PC-9 (cell line): ENCODE results near the gene ETFA. TPM values are rescaled to one million over a fixed set of nuclear protein-coding genes. Genes with fewer than 3 reads are reported as not detected.

Experiments
- BruUV-seq: library from RNA; stranded (reverse); fragments of 400-500 nt; replicated peaks from 2 replicates; lab custom pipeline; 2021; lab: Mats Ljungman, UMichigan
- CTCF ChIA-PET: fragments of 300-600 bp; sonication (Branson Sonifier 250); formaldehyde crosslinking; loops from one replicate; lab custom pipeline; 2022; ENCODE audit warnings: antibody characterized with exemption; lab: Charles Lee
- POLR2A ChIA-PET: fragments of 300-600 bp; sonication (Branson Sonifier 250); formaldehyde crosslinking; loops from one replicate; lab custom pipeline; 2022; ENCODE audit warnings: antibody characterized with exemption; ENCODE audit not compliant: unreplicated experiment; lab: Charles Lee
- DNase-seq, 2 experiments: peaks; one replicate each; pipeline versions ENCODE4 v3.0.0 to v3.0.0-alpha.2; 2015 to 2022; ENCODE audit warnings: mixed read lengths in 1 of 2
- H2AFZ ChIP-seq: fragments of 200-600 bp; sonication (generic); 2 replicates; pipeline ENCODE4 v1.8.1; 2017; ENCODE audit warnings: antibody characterized with exemption
- H3F3A ChIP-seq: fragments of 200-600 bp; sonication (generic); 2 replicates; pipeline ENCODE4 v1.8.1; 2017; ENCODE audit warnings: antibody characterized with exemption, mild to moderate bottlenecking, low read depth; ENCODE audit not compliant: insufficient read depth
- H3K27ac ChIP-seq: fragments of 200-600 bp; sonication (generic); 2 replicates; pipeline ENCODE4 v1.6.1; 2016; ENCODE audit warnings: mixed run types
- H3K27me3 ChIP-seq: fragments of 200-600 bp; sonication (generic); 2 replicates; pipeline ENCODE4 v1.6.1; 2016; ENCODE audit warnings: low read depth, mixed run types; ENCODE audit not compliant: insufficient read depth
- H3K36me3 ChIP-seq: fragments of 200-600 bp; sonication (generic); 2 replicates; pipeline ENCODE4 v1.6.1; 2016; ENCODE audit warnings: low read depth, mixed run types
- H3K4me1 ChIP-seq: fragments of 200-600 bp; sonication (generic); replicated peaks from 2 replicates; pipeline ENCODE4 v1.6.1; 2016; ENCODE audit warnings: mixed run types; ENCODE audit not compliant: insufficient read depth
- H3K4me2 ChIP-seq: fragments of 200-600 bp; sonication (generic); 2 replicates; pipeline ENCODE4 v1.6.1; 2017; ENCODE audit warnings: mixed run types
- H3K4me3 ChIP-seq: fragments of 200-600 bp; sonication (generic); 2 replicates; pipeline ENCODE4 v1.6.1; 2016; ENCODE audit warnings: mixed run types
- H3K79me2 ChIP-seq: fragments of 200-600 bp; sonication (generic); 2 replicates; pipeline ENCODE4 v1.6.1; 2017; ENCODE audit warnings: low read depth, mixed run types
- H3K9me2 ChIP-seq: fragments of 200-600 bp; sonication (generic); 2 replicates; pipeline ENCODE4 v1.8.1; 2017; ENCODE audit warnings: mild to moderate bottlenecking; ENCODE audit not compliant: insufficient read depth
- H3K9me3 ChIP-seq: fragments of 200-600 bp; sonication (generic); 2 replicates; pipeline ENCODE4 v1.8.1; 2016; ENCODE audit warnings: low read depth; ENCODE audit not compliant: insufficient read depth
- H4K20me1 ChIP-seq: fragments of 200-600 bp; sonication (generic); 2 replicates; pipeline ENCODE4 v1.8.1; 2017; ENCODE audit not compliant: insufficient read depth
- CTCF ChIP-seq: fragments of 200-600 bp; sonication (generic); conservative IDR thresholded peaks from 2 replicates; pipeline ENCODE4 v1.6.1; 2017; ENCODE audit warnings: mixed run types, antibody characterized with exemption, mild to moderate bottlenecking, moderate library complexity
- EZH2 ChIP-seq: fragments of 200-600 bp; sonication (generic); IDR thresholded peaks from 2 replicates; pipeline ENCODE4 v1.8.0; 2017; ENCODE audit warnings: antibody characterized with exemption, low read depth
- intact Hi-C: fragments of 100-400 bp; cut with micrococcal nuclease; formaldehyde crosslinking; loops from one replicate; pipeline ENCODE4 v1.10.0; 2022; ENCODE audit not compliant: unreplicated experiment
- total RNA-seq: library from RNA; stranded (reverse); gene quantifications from 2 replicates; pipeline ENCODE4 v1.2.3, GENCODE V29; 2021

ETFA gene
- total RNA-seq, 1 experiment from 2014 or later = 187 TPM

GRCh38 chr15:76338486-76339304 lies 27.4 kb upstream of the ETFA start:
- H3K9me3 ChIP-seq = no peaks in the 10 kb centered on the region
- ChIA-PET POLR2A (no interaction called here), CTCF (no interaction called here)
- H3K36me3 ChIP-seq = no peaks in the 10 kb centered on the region
- H3F3A ChIP-seq = no peaks in the 10 kb centered on the region
- H3K9me2 ChIP-seq = no peaks in the 10 kb centered on the region
- H3K4me3 ChIP-seq = no peak overlapping the region
- intact Hi-C loops = no loop called here
- no peak overlapping the region for H2AFZ ChIP-seq
- no peaks in the 10 kb centered on the region for H4K20me1 ChIP-seq
- no peaks in the 10 kb centered on the region for H3K27me3 ChIP-seq
- DNase-seq = no peak
- TF ChIP-seq EZH2 (no peak), CTCF (no peak)
- BruUV-seq = no TSS peak
- no peak overlapping the region for H3K27ac ChIP-seq
- no peaks in the 10 kb centered on the region for H3K4me1 ChIP-seq
- H3K79me2 ChIP-seq = no peaks in the 10 kb centered on the region
- H3K4me2 ChIP-seq = no peak overlapping the region

DNA sequence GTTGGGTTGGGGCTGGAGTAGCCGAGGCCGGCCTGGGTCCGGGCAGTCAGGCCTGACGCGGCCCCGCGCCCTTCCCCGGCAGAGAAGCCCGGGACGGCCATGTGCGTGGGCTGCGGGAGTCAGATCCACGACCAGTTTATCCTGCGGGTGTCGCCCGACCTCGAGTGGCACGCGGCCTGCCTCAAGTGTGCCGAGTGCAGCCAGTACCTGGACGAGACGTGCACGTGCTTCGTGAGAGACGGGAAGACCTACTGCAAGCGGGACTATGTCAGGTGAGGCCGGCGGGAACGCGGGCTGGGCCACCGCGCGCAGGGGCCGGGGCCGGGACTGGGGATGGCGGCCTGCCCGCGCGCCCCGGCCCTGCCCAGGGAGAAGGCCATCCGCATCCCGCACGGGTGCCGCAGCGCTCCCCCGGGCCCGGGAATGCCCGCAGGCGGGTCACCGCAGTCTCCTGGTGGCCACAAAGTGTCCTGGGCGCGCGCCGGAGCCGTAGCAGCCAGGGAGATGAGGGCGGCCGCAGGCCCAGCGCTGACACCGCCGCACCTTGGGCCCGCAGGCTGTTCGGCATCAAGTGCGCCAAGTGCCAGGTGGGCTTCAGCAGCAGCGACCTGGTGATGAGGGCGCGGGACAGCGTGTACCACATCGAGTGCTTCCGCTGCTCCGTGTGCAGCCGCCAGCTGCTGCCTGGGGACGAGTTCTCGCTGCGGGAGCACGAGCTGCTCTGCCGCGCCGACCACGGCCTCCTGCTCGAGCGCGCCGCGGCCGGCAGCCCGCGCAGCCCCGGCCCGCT lies 26.6 kb upstream of the ETFA start:
- ChIA-PET POLR2A (no interaction called here), CTCF (no interaction called here)
- no peaks in the 10 kb centered on the region for H3F3A ChIP-seq
- intact Hi-C loops = no loop called here
- H3K9me3 ChIP-seq = no peaks in the 10 kb centered on the region
- no peak overlapping the region for H2AFZ ChIP-seq
- no peak overlapping the region for H3K27ac ChIP-seq
- H3K79me2 ChIP-seq = no peaks in the 10 kb centered on the region
- DNase-seq = no peak
- no peak overlapping the region for H3K4me3 ChIP-seq
- H3K4me2 ChIP-seq = no peak overlapping the region
- H4K20me1 ChIP-seq = no peaks in the 10 kb centered on the region
- BruUV-seq = no TSS peak
- H3K9me2 ChIP-seq = no peaks in the 10 kb centered on the region
- no peaks in the 10 kb centered on the region for H3K27me3 ChIP-seq
- TF ChIP-seq CTCF = no peak
- TF ChIP-seq EZH2 = no peak
- H3K36me3 ChIP-seq = no peaks in the 10 kb centered on the region
- no peaks in the 10 kb centered on the region for H3K4me1 ChIP-seq

GRCh38 chr15:76337059-76337695 lies 25.9 kb upstream of the ETFA start:
- no peaks in the 10 kb centered on the region for H3F3A ChIP-seq
- no peak for DNase-seq
- H4K20me1 ChIP-seq = no peaks in the 10 kb centered on the region
- H3K9me3 ChIP-seq = no peaks in the 10 kb centered on the region
- H3K9me2 ChIP-seq = no peaks in the 10 kb centered on the region
- BruUV-seq = no TSS peak
- H3K27ac ChIP-seq = no peak overlapping the region
- H3K36me3 ChIP-seq = no peaks in the 10 kb centered on the region
- no peaks in the 10 kb centered on the region for H3K4me1 ChIP-seq
- intact Hi-C loops = no loop called here
- no peaks in the 10 kb centered on the region for H3K27me3 ChIP-seq
- H3K4me2 ChIP-seq = no peak overlapping the region
- ChIA-PET POLR2A (no interaction called here), CTCF (no interaction called here)
- no peaks in the 10 kb centered on the region for H3K79me2 ChIP-seq
- H2AFZ ChIP-seq = no peak overlapping the region
- H3K4me3 ChIP-seq = no peak overlapping the region
- no peak for TF ChIP-seq CTCF
- no peak for TF ChIP-seq EZH2
